ENCODE results near the gene COA1.
A peak's percentile ranks its signal among the peaks of the same experiment; 100 is the strongest.
"Not testable (repeated sequence)": the region's sequence is repeated elsewhere in the genome, so short reads cannot be mapped to it uniquely, and the experiment has no call there.

The COA1 gene

DNA sequence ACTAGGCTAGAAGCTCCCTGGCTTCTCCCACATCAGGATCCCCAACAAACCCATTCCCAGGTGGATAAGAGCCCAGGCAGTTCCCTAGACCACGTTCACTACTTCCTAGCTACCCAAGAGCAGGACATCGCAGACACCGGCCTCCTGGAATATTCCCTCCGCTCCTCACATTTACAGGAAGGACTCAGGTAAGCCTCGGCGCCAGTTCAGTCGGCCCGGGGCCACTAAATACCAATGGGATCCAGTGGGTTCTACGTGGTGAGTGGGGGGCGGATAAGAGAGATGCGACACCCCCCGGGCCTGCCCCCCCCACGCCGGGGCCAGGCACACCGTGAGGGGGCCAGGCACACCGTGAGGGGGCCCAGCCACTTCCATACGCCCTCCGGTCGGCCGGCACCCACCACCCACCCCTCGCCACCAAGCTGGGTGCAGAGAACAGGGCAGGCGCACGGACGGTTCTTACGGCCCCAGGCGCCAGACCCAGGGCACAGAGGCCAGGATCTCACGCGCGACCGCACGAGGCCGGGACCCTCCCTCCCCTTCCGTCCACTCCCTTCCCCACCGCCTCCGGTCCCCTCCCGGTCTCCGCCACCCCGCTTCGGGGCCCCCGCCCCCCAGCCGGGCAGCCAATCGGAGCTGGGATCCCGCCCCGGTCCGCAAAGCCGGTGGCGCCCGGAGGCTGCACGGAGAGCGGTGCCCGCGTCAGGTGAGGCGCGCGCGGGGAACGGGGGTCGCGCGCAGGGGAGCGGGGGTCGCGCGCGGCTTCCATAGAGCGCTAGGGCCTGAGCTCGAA lies 28.9 kb upstream of the COA1 start, which contains the start of gene BLVRA:
TSS of gene BLVRA (plus strand) at position 652 of the 793 bp plus-strand sequence. CDS start 12,479 bp downstream, outside the sequence.
- DNase-seq = peak; percentile 54 to 70

- peak in 1 of 2 experiments; percentile 36 for DNase-seq
Observed at GRCh38 chr7:43757073-43757720, 27.9 kb upstream of the COA1 start.

DNA sequence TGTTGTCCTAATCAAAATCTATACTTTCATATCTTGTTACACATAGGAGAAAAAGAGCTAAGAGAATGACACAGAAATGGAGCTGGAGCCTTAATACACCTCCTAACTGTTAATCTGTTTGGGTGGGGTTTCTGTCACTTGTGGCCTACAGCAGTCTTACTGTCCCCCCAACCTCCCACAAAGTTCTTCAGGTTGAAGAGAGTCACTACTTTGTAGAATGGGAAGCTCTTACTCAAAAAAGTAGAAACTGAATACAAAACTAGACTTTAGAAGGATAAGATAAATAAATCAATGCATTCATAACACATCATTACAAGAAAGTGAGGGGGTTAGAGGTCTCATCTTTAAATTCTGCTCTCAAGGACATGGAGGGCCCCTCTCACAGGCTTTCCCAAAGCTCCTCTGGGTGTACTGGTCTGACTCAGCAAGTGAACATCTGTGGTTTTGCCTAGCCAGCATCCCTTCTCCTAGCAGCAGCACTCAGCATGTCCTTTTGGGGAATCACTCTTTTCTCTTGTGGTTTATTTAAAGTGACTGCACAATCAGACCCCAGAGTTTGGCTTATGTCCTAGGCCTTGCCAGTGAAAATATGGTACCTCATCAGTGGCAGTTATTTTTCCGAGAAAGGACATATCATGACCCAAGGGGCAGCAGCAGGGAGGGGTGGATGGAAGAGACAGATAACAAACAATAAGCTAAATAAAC lies 27.2 kb upstream of the COA1 start:
- DNase-seq = peak in 1 of 2 experiments; percentile 47

DNA sequence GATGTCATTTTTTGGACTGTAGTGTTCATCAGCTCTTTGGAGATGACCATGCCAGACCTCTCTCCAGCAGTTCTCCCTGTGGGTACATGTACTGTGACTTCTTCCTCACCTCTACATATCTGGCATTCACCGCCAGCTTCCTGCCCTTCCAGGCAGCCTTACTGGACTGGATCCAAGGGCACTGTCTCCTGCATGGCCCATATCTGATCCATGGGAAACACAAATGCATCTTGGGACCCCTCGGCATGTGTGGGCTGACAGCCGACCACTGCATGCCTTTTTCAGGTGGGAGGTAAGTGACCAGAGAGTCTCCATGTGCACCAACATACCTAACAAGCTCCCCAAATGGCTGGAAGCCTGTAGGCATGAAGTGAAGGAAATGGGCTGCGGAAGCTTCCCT lies 25.3 kb upstream of the COA1 start:
- DNase-seq = no peak

DNA sequence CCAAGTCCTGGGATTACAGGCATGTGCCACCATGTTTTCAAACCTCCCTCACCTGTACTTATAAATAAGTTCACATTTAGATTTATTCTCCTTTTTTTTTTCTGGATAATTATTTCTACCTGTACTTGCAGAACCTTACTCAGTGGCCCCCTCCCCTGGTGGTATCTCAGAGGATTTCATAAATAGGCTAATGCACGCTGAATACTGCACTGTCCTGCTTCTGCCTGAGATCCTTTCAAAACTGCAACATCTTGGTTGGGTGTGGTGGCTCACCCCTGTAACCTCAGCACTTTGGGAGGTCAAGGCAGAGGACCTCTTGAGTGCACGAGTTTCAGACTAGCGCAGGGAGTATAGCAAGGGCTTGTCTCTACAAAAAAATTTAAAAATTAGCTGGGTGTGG lies 24.5 kb upstream of the COA1 start:
- DNase-seq = no peak

- DNase-seq = no peak
Observed at GRCh38 chr7:43753271-43753810, 24.0 kb upstream of the COA1 start.

GRCh38 chr7:43752411-43752810 lies 23.1 kb upstream of the COA1 start:
- no peak for DNase-seq

GRCh38 chr7:43750016-43750887 lies 20.9 kb upstream of the COA1 start:
- peak; percentile 90 to 94 for DNase-seq

GRCh38 chr7:43749383-43749940 lies 20.1 kb upstream of the COA1 start:
- DNase-seq = no peak

GRCh38 chr7:43747328-43748105 lies 18.2 kb upstream of the COA1 start:
- DNase-seq = no peak

GRCh38 chr7:43742692-43743091 lies 13.4 kb upstream of the COA1 start:
- no peak for DNase-seq

GRCh38 chr7:43737467-43738127 lies 8.3 kb upstream of the COA1 start:
- no peak for DNase-seq

DNA sequence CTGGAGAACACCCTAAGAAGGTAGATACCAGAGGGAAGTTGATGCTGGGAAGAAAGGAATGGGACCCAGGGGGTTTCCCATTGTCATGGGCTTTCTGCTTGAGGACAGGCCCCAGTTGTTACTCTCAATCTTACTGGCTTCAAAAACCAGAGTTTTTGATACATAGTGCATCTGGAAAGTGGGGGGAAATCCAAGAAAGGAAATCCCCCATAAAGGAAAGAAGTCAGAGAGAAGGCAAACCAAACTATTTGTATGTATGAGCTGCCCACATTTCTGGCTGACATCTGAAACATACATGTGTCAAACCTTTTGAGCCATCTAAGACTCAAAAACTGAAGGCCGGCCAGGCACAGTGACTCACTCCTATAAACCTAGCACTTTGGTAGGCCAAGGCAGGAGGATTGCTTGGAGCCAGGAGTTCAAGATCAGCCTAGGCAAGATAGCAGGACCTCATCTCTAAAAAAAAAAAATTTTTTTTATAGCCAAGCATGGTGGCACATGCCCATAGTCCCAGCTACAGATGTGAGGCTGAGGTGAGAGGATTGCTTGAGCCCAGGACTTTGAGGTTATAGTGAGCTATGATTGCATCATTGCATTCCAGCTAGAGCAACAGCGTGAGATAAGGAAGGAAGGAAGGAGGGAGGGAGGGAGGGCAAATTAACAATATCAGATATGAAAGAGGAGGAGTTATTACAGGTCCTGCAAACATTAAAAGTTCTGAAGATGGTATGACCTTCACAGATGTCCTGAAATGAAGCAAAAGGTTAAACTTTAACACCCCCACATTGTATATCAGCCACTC lies 6.7 kb upstream of the COA1 start:
- no peak for DNase-seq

DNA sequence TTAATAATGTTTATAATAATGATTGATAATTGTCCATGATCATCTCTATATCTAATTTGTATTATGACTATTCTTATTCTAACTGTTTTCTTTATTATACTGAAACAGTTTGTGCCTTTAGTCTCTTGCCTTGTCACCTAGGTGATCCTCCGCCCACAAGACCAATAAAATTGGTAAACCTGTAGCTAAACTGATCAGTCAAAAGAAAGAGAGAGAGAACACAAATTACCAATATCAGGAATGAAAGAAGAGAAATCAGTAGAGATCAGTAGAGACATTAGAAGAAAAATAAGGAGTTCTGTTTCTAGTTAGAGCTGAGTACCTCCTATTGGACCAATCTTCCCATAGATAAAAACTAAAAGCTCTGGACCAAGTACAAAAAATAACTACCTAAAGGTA lies 6.1 kb upstream of the COA1 start:
- DNase-seq = no peak

DNA sequence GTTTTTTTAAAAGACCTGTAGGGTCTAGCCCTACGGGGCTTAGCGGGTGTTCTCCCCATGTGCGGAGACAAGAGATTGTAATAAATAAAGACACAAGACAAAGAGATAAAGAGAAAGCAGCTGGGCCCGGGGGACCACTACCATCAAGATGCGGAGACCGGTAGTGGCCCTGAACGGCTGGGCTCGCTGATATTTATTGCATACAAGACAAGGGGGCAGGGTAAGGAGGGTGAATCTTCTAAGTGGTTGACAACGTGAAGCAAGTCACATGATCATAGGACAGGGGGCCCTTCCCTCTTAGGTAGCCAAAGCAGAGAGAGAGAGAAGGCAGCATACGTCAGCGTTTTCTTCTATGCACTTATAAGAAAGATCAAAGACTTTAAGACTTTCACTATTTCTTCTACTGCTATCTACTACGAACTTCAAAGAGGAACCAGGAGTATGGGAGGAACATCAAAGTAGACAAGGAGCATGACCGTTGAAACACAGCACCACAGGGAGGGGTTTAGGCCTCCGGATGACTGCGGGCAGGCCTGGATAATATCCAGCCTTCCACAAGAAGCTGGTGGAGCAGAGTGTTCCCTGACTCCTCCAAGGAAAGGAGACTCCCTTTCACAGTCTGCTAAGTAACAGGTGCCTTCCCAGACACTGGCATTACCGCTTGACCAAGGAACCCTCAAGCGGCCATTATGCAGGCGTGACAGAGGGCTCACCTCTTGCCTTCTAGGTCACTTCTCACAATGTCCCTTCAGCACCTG lies 5.4 kb upstream of the COA1 start:
- DNase-seq = not testable (repeated sequence)

DNA sequence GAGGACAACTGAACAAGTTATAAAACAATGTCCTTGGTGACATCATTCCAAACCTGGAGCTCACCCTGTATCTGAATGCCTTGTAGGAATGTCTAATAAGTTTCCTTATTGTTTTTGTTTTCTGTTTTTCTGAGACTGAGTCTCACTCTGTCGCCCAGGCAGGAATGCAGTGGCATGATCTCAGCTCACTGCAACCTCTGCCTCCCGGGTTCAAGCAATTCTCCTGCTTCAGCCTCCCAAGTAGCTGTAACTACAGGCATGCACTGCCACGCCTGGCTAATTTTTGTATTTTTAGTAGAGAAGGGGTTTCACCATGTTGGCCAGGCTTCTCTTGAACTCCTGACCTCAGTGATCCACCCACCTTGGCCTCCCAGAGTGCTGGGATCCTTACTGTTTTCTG lies 2.2 kb upstream of the COA1 start:
- not testable (repeated sequence) for DNase-seq

DNA sequence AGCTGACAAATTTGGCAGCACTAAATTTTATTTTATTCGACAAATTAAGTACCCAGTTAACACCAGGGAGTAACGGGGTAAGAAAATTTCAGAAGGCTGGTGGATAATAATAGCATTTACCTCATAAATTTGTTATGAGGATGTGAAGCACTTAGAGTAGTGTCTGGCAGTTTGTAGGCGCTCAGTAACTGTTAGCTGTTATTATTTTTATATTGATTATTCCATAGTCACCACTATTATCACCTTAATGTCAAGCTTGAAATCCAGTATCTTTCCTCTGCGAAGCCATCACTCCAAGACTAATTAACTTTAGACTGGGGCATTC lies 563 bp upstream of the COA1 start:
- DNase-seq = no peak

- no peak for DNase-seq
Observed at GRCh38 chr7:43727494-43727893, 1.8 kb downstream of the COA1 start.

DNA sequence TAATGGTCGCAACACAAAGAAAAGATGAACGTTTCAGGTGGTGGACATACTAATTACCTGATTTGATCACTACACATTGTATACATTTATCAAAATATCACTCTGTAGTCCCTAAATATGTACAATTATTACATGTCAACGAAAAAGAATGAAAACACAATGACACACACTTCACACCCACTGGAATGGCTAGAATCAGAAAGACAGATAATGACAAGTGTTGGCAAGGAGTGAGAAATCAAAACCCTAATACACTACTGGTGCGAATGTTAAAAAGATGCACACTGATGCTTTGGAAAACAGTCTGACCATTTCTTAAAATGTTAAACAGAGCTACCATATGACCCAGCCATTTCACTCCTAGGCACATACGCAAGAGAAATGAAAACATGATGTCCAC lies 2.3 kb downstream of the COA1 start:
- no peak for DNase-seq
